HEK293 (cell line): Measurements from ENCODE around the gene CMC4.

Experiments
- AEBP2 ChIP-seq: fragments of 450-650 bp; formaldehyde crosslinking; IDR thresholded peaks from 2 replicates; pipeline ENCODE4 v1.5.1; 2016; ENCODE audit warnings: missing biosample characterization, missing genetic modification characterization, borderline replicate concordance
- GLI4 ChIP-seq: fragments of 450-650 bp; formaldehyde crosslinking; IDR thresholded peaks from 2 replicates; pipeline ENCODE4 v1.5.1; 2016; ENCODE audit warnings: missing biosample characterization, missing genetic modification characterization
- PBX3 ChIP-seq: sonication (generic); formaldehyde crosslinking; IDR thresholded peaks from 2 replicates; pipeline ENCODE4 v1.8.1; 2022; ENCODE audit warnings: mild to moderate bottlenecking, moderate library complexity, missing genetic modification reagents
- REST ChIP-seq: fragments of 450-650 bp; formaldehyde crosslinking; IDR thresholded peaks from 2 replicates; pipeline ENCODE4 v1.5.1; 2016; ENCODE audit warnings: missing biosample characterization, missing genetic modification characterization
- SCRT1 ChIP-seq: fragments of 450-650 bp; formaldehyde crosslinking; IDR thresholded peaks from 2 replicates; pipeline ENCODE4 v1.5.1; 2016; ENCODE audit warnings: missing biosample characterization, missing genetic modification characterization, borderline replicate concordance
- SP3 ChIP-seq: fragments of 450-650 bp; formaldehyde crosslinking; IDR thresholded peaks from 2 replicates; pipeline ENCODE4 v1.5.1; 2016; ENCODE audit warnings: missing biosample characterization, missing genetic modification characterization
- ZBTB1 ChIP-seq: fragments of 450-650 bp; formaldehyde crosslinking; IDR thresholded peaks from 2 replicates; pipeline ENCODE4 v1.5.1; 2016; ENCODE audit warnings: missing biosample characterization, missing genetic modification characterization
- ZBTB48 ChIP-seq: fragments of 450-650 bp; formaldehyde crosslinking; IDR thresholded peaks from 2 replicates; pipeline ENCODE4 v1.5.1; 2016; ENCODE audit warnings: missing biosample characterization, missing genetic modification characterization
- ZEB2 ChIP-seq: fragments of 450-650 bp; formaldehyde crosslinking; IDR thresholded peaks from 2 replicates; pipeline ENCODE4 v1.5.1; 2016; ENCODE audit warnings: missing biosample characterization, missing genetic modification characterization
- ZFP69B ChIP-seq: fragments of 450-650 bp; formaldehyde crosslinking; IDR thresholded peaks from 2 replicates; pipeline ENCODE4 v1.5.1; 2016; ENCODE audit warnings: missing biosample characterization, missing genetic modification characterization
- ZIC2 ChIP-seq: fragments of 450-650 bp; formaldehyde crosslinking; IDR thresholded peaks from 2 replicates; pipeline ENCODE4 v1.5.1; 2016; ENCODE audit warnings: missing biosample characterization, missing genetic modification characterization
- ZNF146 ChIP-seq: fragments of 450-650 bp; formaldehyde crosslinking; IDR thresholded peaks from 2 replicates; pipeline ENCODE4 v1.5.1; 2016; ENCODE audit warnings: missing biosample characterization, missing genetic modification characterization
- ZNF184 ChIP-seq: fragments of 450-650 bp; IDR thresholded peaks from 2 replicates; pipeline ENCODE4 v1.5.1; 2018; ENCODE audit warnings: missing biosample characterization, mild to moderate bottlenecking, missing genetic modification characterization
- ZNF324 ChIP-seq: fragments of 450-650 bp; formaldehyde crosslinking; IDR thresholded peaks from 2 replicates; pipeline ENCODE4 v1.5.1; 2016; ENCODE audit warnings: missing biosample characterization, missing genetic modification characterization
- ZNF394 ChIP-seq: fragments of 450-650 bp; formaldehyde crosslinking; IDR thresholded peaks from 2 replicates; pipeline ENCODE4 v1.5.1; 2016; ENCODE audit warnings: missing biosample characterization, missing genetic modification characterization, mild to moderate bottlenecking, moderate library complexity, borderline replicate concordance
- ZNF423 ChIP-seq: fragments of 450-650 bp; formaldehyde crosslinking; IDR thresholded peaks from 2 replicates; pipeline ENCODE4 v1.5.1; 2016; ENCODE audit warnings: missing biosample characterization, missing genetic modification characterization
- ZNF558 ChIP-seq: fragments of 450-650 bp; formaldehyde crosslinking; IDR thresholded peaks from 2 replicates; pipeline ENCODE4 v1.5.1; 2016; ENCODE audit warnings: missing biosample characterization, missing genetic modification characterization
- ZNF580 ChIP-seq: fragments of 450-650 bp; formaldehyde crosslinking; IDR thresholded peaks from 2 replicates; pipeline ENCODE4 v1.5.1; 2016; ENCODE audit warnings: missing biosample characterization, missing genetic modification characterization
- ZNF670 ChIP-seq: fragments of 450-650 bp; formaldehyde crosslinking; IDR thresholded peaks from 2 replicates; pipeline ENCODE4 v1.5.1; 2016; ENCODE audit warnings: missing biosample characterization, missing genetic modification characterization, low read depth
- ZNF677 ChIP-seq: fragments of 450-650 bp; IDR thresholded peaks from 2 replicates; pipeline ENCODE4 v1.5.0; 2018; ENCODE audit warnings: missing biosample characterization, mild to moderate bottlenecking, missing genetic modification characterization, moderate library complexity
- ZNF777 ChIP-seq: fragments of 450-650 bp; formaldehyde crosslinking; IDR thresholded peaks from 2 replicates; pipeline ENCODE4 v1.5.1; 2017; ENCODE audit warnings: missing biosample characterization, missing genetic modification characterization, borderline replicate concordance
- ZNF791 ChIP-seq: fragments of 450-650 bp; formaldehyde crosslinking; IDR thresholded peaks from 2 replicates; pipeline ENCODE4 v1.5.1; 2016; ENCODE audit warnings: missing biosample characterization, missing genetic modification characterization
- ZSCAN30 ChIP-seq: fragments of 450-650 bp; IDR thresholded peaks from 2 replicates; pipeline ENCODE4 v1.5.1; 2018; ENCODE audit warnings: missing biosample characterization, mild to moderate bottlenecking, missing genetic modification characterization, moderate library complexity
- ZXDB ChIP-seq: fragments of 450-650 bp; formaldehyde crosslinking; IDR thresholded peaks from 2 replicates; pipeline ENCODE4 v1.5.1; 2016; ENCODE audit warnings: missing biosample characterization, missing genetic modification characterization
- TF ChIP-seq, protein P1 (sequence below): fragments of 450-650 bp; formaldehyde crosslinking; IDR thresholded peaks from 2 replicates; pipeline ENCODE4 v1.5.1; 2017; ENCODE audit warnings: missing biosample characterization, missing genetic modification characterization

The CMC4 gene

GRCh38 chrX:155070663-155070974 is 317 bp downstream of the CMC4 start (continued):
- TF ChIP-seq, protein P1, sequence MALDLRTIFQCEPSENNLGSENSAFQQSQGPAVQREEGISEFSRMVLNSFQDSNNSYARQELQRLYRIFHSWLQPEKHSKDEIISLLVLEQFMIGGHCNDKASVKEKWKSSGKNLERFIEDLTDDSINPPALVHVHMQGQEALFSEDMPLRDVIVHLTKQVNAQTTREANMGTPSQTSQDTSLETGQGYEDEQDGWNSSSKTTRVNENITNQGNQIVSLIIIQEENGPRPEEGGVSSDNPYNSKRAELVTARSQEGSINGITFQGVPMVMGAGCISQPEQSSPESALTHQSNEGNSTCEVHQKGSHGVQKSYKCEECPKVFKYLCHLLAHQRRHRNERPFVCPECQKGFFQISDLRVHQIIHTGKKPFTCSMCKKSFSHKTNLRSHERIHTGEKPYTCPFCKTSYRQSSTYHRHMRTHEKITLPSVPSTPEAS = no peak
- TF ChIP-seq SP3 (tag by site-specific recombination) (no peak), ZNF558 (no peak), GLI4 (tag by site-specific recombination) (no peak), ZEB2 (tag by site-specific recombination) (peak; percentile 12; the same call in 1 of the 2 replicates), ZNF184 (tag by site-specific recombination) (no peak), ZFP69B (tag by site-specific recombination) (peak; percentile 29; the same call in 1 of the 2 replicates), ZNF791 (tag by site-specific recombination) (no peak), ZNF677 (no peak), ZNF146 (tag by site-specific recombination) (no peak), PBX3 (CRISPR knock-in tag) (no peak), ZNF777 (no peak), ZNF580 (tag by site-specific recombination) (peak; percentile 55; the same call in 1 of the 2 replicates), ZSCAN30 (tag by site-specific recombination) (no peak), AEBP2 (tag by site-specific recombination) (no peak), ZBTB48 (tag by site-specific recombination) (no peak), ZNF423 (tag by site-specific recombination) (0 out of 2 replicates have a peak, but pooled peaks have one; percentile 13), SCRT1 (tag by site-specific recombination) (no peak), ZXDB (peak; percentile 39; the same call in 1 of the 2 replicates), ZBTB1 (tag by site-specific recombination) (no peak), ZNF324 (tag by site-specific recombination) (no peak), ZIC2 (tag by site-specific recombination) (no peak), ZNF670 (no peak), REST (tag by site-specific recombination) (peak; percentile 25; the same call in 1 of the 2 replicates), ZNF394 (tag by site-specific recombination) (0 out of 2 replicates have a peak, but pooled peaks have one; percentile 14)
